ENCODE data around the gene KCNJ12.
"Not testable (repeated sequence)": the region's sequence is repeated elsewhere in the genome, so short reads cannot be mapped to it uniquely, and the experiment has no call there.

Gene KCNJ12

DNA sequence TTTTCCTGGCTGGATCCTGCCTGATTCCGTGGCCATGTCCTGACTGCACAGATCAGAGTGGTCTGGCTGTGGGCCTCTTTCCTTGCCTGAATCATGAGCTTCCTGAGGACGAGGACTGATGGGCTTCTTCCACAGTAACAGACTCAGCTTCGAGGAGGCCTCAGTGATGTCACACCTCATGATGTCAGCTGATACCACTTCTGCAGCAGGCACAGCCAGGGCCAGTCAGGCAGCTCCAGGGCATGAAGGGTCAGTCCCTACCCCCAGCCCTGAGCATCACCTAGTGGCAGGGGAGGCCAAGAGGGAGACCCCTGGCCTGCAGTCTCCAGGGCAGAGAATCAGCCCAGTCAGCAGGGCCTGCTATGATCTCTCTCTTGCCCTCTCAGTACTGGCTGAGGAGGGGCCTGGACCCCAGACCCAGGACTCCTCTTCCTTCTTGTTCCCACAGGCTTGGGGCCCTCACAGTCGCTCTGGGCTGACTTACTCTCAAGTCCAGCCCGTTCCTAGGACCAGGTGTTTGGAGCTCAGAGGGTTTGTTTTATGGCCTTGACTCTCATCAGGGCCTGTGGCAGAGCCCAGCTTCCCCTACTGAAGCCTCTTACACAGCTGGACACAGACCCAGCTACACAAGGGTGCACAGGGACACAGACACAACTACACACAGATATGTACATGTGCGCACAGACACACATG lies 26.7 kb upstream of the KCNJ12 start:
- DNase-seq = not testable (repeated sequence)

GRCh38 chr17:21350495-21350894 lies 25.7 kb upstream of the KCNJ12 start:
- not testable (repeated sequence) for DNase-seq

GRCh38 chr17:21351366-21352065 lies 24.6 kb upstream of the KCNJ12 start:
- DNase-seq = no peak

DNA sequence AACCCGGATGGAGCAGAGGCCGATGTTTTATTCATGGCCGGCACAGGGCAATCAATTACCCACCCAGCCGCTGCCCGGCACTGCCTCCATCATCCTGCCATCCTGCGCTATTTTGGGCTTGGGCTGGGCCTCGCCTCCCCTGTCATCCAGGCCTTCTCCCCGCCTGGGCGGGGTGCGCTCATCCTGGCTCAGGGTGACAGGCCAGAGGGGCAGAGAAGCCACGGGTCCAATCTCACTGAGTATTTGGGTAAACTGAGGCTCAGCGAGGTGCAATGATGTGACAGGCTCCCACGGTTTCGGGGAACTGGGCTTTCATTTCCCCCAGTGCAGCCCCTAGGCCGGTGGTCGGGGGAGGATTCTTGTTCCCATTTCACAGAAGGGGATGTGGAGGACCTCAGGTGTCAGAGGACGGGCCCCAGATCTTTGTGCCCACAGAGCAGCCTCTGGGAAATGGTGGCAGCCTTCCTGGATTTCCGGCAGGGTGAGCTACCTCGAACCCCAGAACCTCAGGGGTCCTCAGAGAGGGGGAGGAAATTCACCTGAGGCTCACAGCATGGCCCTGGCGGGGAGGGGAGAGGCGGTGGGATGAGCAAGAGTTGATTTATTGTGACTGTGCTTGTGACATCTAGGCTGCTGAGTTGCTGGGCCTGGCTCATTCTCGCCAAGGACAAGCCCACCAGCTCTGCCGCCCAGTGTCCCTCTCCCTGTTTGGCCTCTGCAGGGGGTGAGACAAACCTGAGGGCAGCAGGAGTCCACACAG lies 23.8 kb upstream of the KCNJ12 start:
- no peak for DNase-seq

- DNase-seq = no peak
Measured at GRCh38 chr17:21352981-21353265, 23.2 kb upstream of the KCNJ12 start.

GRCh38 chr17:21353326-21354010 lies 22.7 kb upstream of the KCNJ12 start:
- DNase-seq = no peak

GRCh38 chr17:21354796-21355385 lies 21.3 kb upstream of the KCNJ12 start:
- no peak for DNase-seq

DNA sequence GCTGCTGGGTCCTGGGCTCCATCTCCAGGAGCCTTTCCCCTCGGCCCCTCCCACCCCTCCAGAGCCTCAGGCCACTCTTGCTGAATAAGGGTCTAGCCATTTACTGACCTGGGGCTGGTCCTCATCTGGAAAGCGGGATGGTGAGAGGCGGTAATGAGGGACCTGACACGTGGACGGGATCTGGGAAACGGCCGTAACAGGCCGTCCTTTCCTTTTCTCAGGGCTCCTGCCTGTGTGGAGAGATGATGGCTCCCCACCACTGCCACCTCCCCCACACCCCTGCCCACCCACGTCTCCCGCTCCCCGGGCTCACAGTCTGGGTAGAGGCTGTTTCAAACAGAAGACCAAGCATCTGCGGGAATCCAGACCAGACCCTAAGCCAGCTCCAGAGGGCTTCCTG lies 20.6 kb upstream of the KCNJ12 start:
- no peak for DNase-seq

DNA sequence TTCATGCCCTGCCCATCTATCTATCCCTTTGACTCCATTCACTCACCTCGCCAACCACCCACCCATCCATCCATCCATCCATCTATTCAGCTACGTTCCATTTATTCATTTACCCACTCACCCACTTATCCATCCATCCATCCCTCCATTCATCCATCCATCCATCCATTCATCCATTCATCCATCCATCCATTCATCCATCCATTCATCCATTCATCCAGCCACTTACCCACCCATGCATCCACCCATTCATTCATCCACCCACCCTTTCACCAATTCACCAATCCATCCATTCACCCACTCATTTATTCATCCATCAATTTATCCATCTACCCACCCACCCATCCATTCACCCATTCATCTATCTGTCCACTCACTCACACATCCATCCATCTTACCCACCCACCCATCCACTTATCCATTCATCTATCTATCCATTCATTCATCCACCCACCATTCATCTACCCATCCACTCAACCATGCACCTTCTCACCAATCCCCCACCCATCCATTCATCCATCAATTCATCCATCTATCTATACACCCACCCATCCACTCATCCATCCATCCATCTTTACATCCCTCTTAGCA lies 19.5 kb upstream of the KCNJ12 start:
- no peak for DNase-seq

DNA sequence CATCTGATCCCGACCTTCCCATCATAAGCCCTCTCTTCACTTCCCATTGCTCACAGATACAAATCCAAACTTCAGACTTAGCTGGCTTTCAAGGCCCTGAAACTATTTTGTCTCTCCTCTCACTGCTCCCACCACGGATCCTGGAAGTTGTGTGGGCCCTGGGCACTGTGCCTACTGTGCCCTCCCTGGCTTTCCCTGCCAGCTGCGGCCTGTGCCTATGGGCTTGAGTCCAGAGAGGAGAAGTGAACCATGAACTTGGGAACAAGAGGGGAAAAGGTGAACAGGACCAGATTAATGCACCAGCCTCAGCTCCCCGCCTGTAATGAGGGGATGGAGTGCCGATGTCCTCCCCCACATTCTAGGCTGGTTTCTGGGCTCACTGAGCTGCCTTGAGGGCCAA lies 18.9 kb upstream of the KCNJ12 start:
- DNase-seq = no peak

DNA sequence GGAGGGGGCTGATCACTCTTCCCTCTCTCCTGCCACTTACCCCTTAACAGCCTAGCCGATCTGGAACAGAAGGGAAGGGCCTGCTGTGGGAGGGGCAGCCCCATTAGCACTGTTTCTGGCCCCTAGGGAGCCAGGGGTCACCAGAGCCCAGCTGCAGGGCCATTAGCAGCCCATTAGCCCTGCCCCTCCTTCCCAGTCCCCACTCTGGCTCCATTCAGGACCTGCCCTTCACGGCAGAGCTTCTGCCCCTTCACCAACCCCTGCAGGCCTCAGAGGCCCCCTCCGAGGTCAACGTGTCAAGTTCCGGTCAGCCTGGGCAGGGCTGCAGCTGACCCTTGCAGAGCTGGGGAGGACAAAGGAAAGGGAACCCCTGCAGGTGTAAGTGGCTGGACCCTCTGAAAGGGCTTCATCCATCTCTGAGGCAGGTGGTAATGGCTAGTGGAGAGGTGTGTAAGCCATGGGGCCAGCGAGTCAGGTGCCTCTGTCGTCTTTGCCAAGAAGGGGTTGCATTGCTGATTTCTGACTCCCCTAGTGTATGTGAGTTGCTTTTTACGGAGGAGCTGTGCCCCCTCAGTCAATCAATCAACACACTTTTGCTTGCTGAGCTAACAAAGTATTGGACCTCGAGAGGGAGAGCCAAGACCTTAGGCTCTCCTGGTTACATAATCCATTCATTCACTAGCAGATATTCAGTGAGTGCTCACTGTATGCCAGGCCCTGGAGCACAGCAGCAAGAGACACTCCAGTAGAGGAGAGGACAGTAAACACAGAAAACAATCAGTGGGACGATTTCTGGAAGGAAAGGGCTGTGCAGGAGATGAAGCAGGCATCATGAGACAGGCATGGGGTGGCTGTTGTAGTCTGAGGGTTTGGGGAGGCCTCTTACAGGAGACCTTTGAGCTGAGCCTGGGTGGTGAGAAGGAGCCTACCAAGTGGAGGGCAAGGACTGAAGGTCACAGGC lies 18.2 kb upstream of the KCNJ12 start:
- no peak for DNase-seq

DNA sequence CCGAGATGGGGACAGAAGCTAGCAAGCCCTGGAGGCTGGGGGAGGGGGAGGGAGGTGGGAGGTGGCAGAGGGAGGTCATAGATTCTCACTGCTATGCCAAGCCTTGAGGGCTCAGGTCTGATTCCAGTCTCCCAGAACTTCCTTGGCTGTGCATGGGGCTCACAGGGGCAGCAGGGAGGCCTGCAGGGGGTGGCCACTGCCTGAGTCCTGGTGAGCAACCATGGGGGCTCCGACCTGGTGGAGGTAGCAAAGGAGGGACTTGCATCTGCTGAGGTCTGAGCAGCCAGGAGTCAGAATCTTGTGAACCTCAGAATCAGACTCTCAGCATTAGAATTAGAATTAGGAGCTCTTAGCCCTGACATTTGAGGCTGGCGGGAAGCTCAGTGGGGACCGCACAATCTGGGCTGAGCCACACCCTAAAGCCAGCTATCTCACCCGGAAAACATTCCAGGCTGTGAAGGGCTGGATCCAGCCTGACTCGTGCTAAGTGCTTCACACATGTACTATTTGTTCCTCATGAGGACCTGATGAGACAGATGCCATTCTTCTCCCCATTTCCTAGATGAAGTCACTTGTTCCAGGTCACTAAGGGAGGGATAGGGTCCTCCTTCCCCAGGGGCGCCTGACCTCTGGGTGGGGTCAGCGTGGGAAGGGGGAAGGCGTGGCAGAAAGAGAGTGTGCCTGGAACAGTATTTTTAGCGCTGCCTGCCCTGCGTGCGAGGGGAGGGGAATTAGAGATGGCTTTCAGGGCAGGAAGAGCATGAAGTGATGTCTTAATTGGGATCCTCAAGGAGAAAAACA lies 17.3 kb upstream of the KCNJ12 start:
- no peak for DNase-seq

DNA sequence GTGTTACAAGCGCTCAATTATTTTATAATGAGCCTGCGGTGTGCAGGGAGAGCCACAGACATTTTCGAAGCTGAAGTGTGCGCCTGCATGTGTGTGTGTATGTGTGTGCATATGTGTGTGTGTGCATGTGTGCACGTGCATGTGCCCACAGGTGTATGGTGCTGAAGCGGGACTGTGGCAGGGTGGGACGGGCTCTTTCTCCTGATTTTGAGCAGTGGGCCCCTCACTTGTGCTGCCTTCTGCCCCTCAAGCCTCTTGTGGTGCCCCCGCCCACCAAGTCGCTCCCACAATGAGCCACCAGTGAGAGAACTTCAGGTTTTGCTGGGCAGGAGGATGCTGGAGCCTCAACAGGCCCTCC lies 16.7 kb upstream of the KCNJ12 start:
- no peak for DNase-seq

DNA sequence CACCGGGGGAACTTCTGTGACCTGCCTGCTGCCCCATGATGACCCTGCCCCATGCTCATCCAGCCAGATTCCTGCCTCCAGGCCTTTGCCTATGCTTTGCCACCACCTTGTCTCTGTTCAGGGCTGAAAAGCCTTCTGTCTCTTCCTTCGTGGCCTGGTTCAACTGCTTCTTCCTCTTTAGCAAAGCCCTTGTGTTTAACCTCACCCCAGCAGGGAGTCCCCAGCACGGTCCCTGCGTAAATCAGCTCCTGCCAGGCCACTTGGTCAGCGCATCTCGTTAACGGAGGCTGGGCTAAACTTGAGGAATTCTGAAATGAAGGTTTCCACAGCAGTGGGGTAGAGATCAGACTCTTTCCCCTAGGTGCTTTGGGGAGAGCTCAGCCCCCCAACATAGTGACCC lies 16.1 kb upstream of the KCNJ12 start:
- no peak for DNase-seq

DNA sequence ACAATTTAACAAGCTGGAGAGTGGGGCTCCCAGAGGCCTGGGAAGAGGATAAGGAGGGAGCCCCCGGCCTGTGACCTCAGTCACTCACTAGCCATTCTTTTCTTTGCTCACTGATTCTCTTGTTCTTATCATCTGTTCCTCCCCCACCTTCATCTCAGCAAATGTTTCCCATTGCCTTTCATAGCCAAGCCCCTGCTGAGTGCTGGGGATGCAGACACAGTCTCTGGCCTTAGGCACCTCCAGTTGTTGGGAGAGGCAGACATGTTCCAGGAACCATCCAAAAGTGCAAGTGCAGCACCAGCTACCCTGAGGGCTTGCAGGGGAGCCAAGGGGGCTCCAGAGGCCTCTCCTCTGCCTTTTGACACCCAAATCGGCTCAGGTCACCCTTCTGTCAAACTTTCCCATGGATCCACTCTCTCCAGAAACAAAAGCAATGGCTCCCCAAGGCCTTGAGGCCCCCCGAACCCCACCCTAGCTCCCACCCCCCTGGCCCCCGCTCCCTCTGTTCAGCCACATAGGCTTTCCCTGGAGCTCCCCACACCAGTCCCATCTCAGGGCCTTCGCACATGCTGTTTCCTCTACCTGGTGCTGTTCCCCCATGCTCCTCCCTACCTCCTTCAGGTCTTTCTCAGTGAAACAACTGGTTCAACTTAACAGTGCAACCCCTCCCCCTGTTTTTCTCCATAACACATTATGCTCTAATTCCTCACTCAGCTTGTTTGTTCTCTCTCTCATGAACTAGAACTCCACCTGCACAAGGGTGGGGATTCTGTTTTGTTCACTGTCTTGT lies 14.9 kb upstream of the KCNJ12 start:
- DNase-seq = no peak

- no peak for DNase-seq
Measured at GRCh38 chr17:21362331-21362931, 13.7 kb upstream of the KCNJ12 start.

- no peak for DNase-seq
Measured at GRCh38 chr17:21363776-21364642, 12.1 kb upstream of the KCNJ12 start.

GRCh38 chr17:21365016-21365415 lies 11.1 kb upstream of the KCNJ12 start:
- DNase-seq = no peak
